Epidermal melanocyte (primary cell): ENCODE results near the gene PLB1.

Experiments
- DNase-seq: peaks from one replicate; pipeline ENCODE4 v3.0.0; 2011; ENCODE audit warnings: low spot score; ENCODE audit not compliant: insufficient read length

PLB1 gene

GRCh38 chr2:28495551-28496250 lies at the start of gene PLB1:
Gene PLB1, plus strand, starts transcription at chr2:28496060. Its CDS starts 55 bp downstream, at chr2:28496115.
- no peak for DNase-seq

- DNase-seq = no peak
Observed at GRCh38 chr2:28446531-28446930, 49.3 kb upstream of the PLB1 start.

GRCh38 chr2:28447086-28447485 lies 48.8 kb upstream of the PLB1 start:
- no peak for DNase-seq

- DNase-seq = no peak
Observed at GRCh38 chr2:28447943-28448792, 47.7 kb upstream of the PLB1 start.

- no peak for DNase-seq
Observed at GRCh38 chr2:28448793-28449100, 47.1 kb upstream of the PLB1 start.

GRCh38 chr2:28449126-28449487 lies 46.8 kb upstream of the PLB1 start:
- DNase-seq = no peak

GRCh38 chr2:28449488-28450395 lies 46.1 kb upstream of the PLB1 start:
- no peak for DNase-seq

- DNase-seq = no peak
Observed at GRCh38 chr2:28450901-28451565, 44.8 kb upstream of the PLB1 start.

GRCh38 chr2:28451793-28452533 lies 43.9 kb upstream of the PLB1 start:
- no peak for DNase-seq

GRCh38 chr2:28452534-28453081 lies 43.3 kb upstream of the PLB1 start:
- DNase-seq = no peak

GRCh38 chr2:28453396-28453795 lies 42.5 kb upstream of the PLB1 start:
- DNase-seq = no peak

- no peak for DNase-seq
Observed at GRCh38 chr2:28454016-28454930, 41.6 kb upstream of the PLB1 start.

- no peak for DNase-seq
Observed at GRCh38 chr2:28457237-28457636, 38.6 kb upstream of the PLB1 start.

GRCh38 chr2:28461056-28461455 lies 34.8 kb upstream of the PLB1 start:
- DNase-seq = no peak

- no peak for DNase-seq
Observed at GRCh38 chr2:28462122-28462521, 33.7 kb upstream of the PLB1 start.

- DNase-seq = no peak
Observed at GRCh38 chr2:28463211-28463816, 32.5 kb upstream of the PLB1 start.

- DNase-seq = no peak
Observed at GRCh38 chr2:28463893-28464292, 32.0 kb upstream of the PLB1 start.

GRCh38 chr2:28465148-28465885 lies 30.5 kb upstream of the PLB1 start:
- DNase-seq = no peak
